K562 (cell line): ENCODE results near the gene LIMS2.

ENCODE experiments used
- BCLAF1 ChIP-seq, 2 experiments: fragments of 450-650 bp in 1 of 2; IDR thresholded peaks; 2 replicates each; pipeline ENCODE4 v1.6.1; 2011 to 2017; ENCODE audit warnings: low read depth in 2 of 2, antibody characterized with exemption in 1 of 2, borderline replicate concordance in 1 of 2, low read length in 1 of 2, mild to moderate bottlenecking in 1 of 2, mixed read lengths in 1 of 2; ENCODE audit not compliant: control insufficient read depth in 1 of 2
- ETS1 ChIP-seq: conservative IDR thresholded peaks from 2 replicates; pipeline ENCODE4 v1.6.1; 2011; ENCODE audit warnings: low read depth, mild to moderate bottlenecking, low read length; ENCODE audit not compliant: control insufficient read depth
- ZNF398 ChIP-seq: fragments of 250-450 bp; sonication (Bioruptor Pico); IDR thresholded peaks from 2 replicates; pipeline ENCODE4 v1.8.0; 2021; ENCODE audit warnings: moderate library complexity, mild to moderate bottlenecking, inconsistent platforms

GRCh38 chr2:127620866-127621265 lies 54.5 kb downstream of the LIMS2 start:
- TF ChIP-seq BCLAF1 (IDR thresholded peaks at IDR 0.05; ENCODE audit: borderline replicate concordance in 1 of 2, control insufficient read depth in 1 of 2, low read depth in 2 of 2, low read length in 1 of 2) (no peak), ZNF398 (CRISPR knock-in tag) (no peak), ETS1 (no peak)
